Esophagus squamous epithelium (tissue), 4 donors: ENCODE measurements around the gene CLPTM1L.

ENCODE experiments used
- POLR2A ChIP-seq, 4 donors: fragments of 450-650 bp; IDR thresholded peaks; one replicate each; pipeline ENCODE4 v1.6.1; 2017; ENCODE audit warnings: antibody characterized with exemption in 4 of 4, mild to moderate bottlenecking in 4 of 4, moderate library complexity in 3 of 4
- TF ChIP-seq, protein P1 (sequence below), 6 experiments: fragments of 450-650 bp in 4 of 6; fragments of 200-600 bp in 2 of 6; sonication (generic) in 2 of 6; IDR thresholded peaks; one replicate each; pipeline ENCODE4 v1.5.1; 2016 to 2019; ENCODE audit warnings: antibody characterized with exemption in 6 of 6, mild to moderate bottlenecking in 4 of 6, moderate library complexity in 4 of 6

DNA sequence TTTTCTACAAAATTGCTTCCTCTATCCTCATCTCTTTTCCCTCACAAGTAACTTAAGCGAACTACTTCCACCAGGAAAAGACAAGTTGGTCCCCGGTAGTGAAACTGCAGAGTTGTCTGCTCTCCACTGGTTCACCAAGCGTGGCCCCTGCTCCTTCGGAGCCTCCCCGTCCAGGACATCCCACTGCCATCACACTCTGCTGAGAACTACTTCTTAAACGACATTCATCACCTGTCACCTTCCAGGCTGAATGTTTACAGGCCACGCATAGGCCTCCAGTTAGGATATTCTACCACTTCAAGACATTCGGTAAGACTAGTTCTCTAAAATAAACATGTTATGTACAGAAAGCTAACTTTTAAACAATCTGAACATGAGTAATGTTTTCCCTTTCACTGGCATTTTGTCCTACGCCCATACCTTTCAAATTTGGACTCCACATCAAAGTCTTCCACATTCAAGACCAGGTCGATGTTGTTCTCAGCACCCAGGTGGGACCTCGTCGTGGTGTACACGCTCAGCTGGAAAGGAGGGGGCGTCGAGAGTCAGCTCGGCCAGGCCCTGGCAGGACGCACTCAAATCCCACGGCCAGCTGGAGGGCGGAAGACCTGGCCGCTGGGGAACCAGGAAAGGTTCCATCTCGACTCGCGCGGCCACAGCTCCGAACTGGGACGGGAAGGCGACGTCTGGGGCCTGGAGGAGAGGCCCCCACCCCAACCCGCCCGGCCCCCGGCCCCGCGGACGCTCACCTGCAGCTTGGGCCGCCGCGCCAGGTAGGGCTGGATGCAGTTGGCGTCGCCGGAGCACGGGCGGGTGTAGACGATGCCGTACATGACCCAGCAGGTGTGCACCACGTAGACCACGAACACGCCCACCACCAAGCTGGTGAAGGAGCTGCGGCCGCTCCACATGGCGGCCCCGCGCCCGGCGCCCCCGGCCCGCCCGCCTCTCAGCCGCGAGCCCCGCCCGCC is 683 bp downstream of the CLPTM1L start:
- no peak for TF ChIP-seq POLR2A (IDR thresholded peaks at IDR 0.05)
- TF ChIP-seq, protein P1, sequence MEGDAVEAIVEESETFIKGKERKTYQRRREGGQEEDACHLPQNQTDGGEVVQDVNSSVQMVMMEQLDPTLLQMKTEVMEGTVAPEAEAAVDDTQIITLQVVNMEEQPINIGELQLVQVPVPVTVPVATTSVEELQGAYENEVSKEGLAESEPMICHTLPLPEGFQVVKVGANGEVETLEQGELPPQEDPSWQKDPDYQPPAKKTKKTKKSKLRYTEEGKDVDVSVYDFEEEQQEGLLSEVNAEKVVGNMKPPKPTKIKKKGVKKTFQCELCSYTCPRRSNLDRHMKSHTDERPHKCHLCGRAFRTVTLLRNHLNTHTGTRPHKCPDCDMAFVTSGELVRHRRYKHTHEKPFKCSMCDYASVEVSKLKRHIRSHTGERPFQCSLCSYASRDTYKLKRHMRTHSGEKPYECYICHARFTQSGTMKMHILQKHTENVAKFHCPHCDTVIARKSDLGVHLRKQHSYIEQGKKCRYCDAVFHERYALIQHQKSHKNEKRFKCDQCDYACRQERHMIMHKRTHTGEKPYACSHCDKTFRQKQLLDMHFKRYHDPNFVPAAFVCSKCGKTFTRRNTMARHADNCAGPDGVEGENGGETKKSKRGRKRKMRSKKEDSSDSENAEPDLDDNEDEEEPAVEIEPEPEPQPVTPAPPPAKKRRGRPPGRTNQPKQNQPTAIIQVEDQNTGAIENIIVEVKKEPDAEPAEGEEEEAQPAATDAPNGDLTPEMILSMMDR (IDR thresholded peaks at IDR 0.05) = no peak
